GM21717 (cell line): Measurements from ENCODE around the gene NAV2.

Experiments
- ATAC-seq: cut with Tn5 transposase; IDR thresholded peaks from one replicate; pipeline ENCODE4 v1.9.1; 2021; ENCODE audit warnings: mild to moderate bottlenecking, moderate library complexity; ENCODE audit not compliant: unreplicated experiment

The NAV2 gene

GRCh38 chr11:19714387-19715363 lies 2.0 kb downstream of the NAV2 start:
- no peak for ATAC-seq

DNA sequence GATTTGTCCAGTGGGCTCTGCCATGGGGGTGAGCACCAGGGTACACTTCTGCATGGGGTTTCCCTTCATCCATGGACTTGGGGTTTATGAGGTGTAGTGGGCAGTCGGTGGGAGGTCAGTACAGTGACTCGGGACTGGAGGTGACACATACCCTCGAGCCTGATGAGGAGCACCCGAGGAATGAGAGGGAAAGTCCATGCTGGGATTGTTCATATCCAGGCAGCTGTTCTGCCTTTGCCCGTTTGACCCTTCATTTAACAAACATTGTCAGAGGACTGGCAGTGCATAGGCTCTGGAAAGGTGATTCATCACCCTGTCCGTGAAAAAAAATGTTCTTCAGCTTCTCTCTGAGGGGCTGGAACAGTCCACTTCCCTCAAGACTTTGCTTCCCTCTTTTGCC lies 2.7 kb downstream of the NAV2 start:
- no peak for ATAC-seq

GRCh38 chr11:19718051-19718450 lies 5.4 kb downstream of the NAV2 start:
- ATAC-seq, result no peak

GRCh38 chr11:19718951-19719350 lies 6.3 kb downstream of the NAV2 start:
- ATAC-seq, result no peak

DNA sequence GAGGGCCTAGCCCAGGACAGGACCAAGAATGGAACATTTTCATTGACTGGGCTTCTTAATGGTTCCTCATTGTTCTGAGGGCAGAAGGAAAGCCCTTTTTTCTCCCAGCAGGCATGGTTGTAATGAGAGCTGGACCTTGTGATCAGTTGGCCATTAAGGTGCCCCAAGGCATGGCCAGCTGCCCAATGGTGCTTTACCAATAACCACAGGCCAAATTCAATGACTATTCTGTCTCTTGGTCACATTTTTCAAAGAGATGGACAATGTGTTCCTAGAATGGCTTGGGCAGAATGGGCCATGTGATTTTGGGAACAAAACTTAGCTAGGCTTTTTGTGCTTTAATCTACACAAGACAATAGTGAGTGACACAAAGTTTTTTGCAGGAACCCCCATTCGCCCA lies 7.3 kb downstream of the NAV2 start:
- ATAC-seq, result no peak

GRCh38 chr11:19721176-19721575 lies 8.5 kb downstream of the NAV2 start:
- ATAC-seq, result no peak

DNA sequence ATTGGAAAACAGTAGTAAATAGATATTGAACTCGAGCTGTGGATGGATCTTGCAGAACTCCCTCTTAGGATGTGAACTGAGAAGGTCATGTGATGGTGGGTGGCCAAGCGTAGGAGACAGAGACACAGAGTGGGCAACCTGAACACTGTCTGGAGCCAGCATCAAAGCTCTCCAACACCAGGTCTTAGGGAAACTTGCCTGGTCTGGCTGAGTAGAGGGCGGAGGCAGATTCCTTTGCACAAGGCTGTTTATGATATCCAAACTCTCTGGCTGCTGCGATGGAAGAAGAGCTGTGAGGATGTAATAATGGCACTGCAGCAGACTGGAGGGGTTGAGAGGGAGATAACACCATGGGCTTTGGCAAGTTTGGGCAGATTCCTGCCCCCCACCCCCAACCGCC lies 10.1 kb downstream of the NAV2 start:
- ATAC-seq, result no peak

DNA sequence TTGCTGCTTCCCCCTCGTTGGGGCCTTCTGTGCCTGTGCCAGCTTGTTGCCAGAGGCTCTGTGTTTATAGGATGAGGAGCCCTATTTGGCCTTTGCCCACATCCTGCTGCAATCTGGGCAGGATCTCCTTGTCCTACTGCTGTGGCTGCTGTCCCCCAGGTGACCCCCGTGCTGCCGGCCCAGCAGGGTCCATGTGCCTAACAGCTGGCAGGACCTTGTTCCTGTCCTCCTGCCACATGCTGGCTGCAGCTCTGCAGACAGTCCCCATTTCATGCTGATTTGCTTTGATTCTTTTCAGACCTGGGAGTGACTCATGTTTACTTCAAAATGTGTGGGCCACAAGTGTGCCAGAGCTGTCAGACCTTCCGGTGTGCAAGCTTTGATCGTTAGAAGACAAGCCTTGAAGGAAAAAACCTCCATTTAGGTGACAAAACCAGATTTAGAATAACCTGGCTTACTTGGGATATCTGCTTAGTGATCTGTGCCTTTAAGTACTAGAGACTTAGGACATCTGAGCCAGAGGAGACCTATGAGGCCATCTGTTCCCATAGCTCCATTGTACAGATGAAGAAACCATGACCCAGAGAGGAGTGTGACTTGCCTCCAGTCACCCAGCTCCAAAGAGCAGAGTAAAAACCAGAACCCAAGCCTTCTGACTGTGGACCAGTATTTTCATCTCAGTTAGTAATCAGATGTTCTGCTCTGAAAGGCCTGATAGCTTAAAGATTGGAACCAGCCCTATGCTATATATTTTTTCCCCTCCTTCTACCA lies 11.1 kb downstream of the NAV2 start:
- ATAC-seq, result no peak

DNA sequence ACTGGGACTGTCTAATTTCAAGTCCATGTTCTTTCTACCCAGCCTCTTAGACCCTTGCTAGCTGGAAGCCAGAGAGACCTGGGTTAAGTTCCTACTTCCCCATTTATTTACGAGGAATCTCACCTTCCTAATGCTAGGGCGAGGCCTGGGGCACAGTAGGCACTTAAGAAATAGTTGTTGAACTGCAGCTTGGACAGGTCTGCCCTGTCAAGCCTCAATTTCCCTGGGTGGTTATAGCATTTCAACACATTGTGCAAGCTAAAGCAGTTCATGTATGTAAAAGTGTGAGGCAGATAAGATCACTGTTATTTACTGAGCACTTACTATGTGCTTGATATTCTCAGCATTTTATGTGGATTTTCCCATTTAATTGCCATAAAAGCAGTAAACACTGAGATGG lies 12.1 kb downstream of the NAV2 start:
- ATAC-seq, result no peak

GRCh38 chr11:19725379-19726079 lies 12.9 kb downstream of the NAV2 start:
- ATAC-seq, result no peak

DNA sequence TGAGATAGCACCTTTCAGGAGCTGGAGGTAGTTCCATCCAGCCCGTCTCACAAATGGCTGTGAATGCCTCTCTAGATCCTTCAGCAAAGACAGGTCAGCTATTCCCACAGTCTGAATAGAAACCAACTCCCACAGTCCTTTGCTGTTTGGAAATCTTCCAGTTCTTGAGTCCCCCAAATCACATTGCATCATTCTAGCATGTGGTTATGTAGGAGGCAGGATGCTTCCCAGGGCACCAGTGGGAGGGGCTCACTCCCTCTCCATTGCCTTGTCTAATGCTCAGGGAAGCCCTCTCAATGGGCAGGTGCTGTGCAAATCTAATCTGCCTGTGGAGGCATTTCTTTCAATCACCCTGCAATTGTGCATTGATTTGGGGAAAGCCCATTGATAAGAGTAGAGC lies 14.6 kb downstream of the NAV2 start:
- no peak for ATAC-seq

GRCh38 chr11:19728436-19728835 lies 15.8 kb downstream of the NAV2 start:
- ATAC-seq, result no peak

DNA sequence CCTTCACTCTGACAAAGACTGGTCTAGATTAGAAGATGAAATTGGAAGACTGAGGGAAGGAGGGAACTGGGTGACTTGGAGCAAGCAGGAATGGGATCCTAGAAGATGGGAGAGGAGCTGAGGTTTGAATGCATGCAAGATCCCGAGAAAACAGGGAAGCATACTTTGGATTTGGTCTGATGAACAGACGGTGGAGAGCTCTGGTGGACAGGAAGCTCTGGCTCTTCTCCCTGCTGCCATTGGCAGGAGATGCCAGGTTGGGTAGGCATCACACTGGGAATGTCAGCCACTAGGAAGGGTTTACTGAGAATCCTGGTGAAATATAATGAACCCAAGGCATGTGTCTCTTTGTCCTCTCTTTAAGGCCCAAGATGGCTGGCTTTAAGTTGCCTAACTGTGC lies 16.5 kb downstream of the NAV2 start:
- no peak for ATAC-seq

DNA sequence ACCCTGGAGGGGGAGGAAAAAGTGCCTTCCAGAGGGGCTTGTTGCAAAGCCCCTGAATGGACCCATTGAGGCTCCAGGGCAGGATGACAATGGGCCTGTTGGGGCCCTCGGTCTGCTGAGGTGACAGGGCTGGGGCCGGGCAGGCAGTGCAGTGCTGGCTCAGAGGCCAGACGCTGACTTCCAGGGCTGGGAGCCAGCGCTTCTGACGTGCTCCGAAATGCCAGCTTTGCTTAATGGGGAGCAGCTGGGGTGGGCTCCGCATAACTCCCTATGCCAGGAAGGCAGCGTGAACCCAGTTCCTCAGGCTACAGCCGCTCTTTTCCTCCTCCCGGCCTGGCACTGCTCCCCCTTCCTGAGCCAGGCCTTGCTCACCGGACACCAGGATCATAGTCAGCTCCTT lies 17.7 kb downstream of the NAV2 start:
- no peak for ATAC-seq

DNA sequence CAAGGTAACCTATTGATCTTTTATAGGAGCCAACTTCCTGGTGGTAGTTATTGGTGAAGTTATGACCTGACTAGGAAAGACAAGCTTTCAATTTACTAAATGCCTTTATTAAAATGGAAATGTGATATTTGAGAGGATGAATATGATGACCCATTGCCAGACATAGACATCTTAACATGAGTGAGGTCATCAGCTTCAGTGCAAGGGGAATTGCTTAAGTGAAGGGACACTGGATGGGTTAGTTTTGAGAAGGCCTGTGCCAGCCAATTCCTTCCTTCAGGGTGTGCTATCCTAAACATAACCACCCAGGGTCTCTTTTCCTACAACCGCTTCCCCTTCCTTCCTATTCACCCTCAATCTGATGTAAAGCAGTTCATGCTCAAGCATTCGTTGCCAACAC lies 21.5 kb downstream of the NAV2 start:
- no peak for ATAC-seq

DNA sequence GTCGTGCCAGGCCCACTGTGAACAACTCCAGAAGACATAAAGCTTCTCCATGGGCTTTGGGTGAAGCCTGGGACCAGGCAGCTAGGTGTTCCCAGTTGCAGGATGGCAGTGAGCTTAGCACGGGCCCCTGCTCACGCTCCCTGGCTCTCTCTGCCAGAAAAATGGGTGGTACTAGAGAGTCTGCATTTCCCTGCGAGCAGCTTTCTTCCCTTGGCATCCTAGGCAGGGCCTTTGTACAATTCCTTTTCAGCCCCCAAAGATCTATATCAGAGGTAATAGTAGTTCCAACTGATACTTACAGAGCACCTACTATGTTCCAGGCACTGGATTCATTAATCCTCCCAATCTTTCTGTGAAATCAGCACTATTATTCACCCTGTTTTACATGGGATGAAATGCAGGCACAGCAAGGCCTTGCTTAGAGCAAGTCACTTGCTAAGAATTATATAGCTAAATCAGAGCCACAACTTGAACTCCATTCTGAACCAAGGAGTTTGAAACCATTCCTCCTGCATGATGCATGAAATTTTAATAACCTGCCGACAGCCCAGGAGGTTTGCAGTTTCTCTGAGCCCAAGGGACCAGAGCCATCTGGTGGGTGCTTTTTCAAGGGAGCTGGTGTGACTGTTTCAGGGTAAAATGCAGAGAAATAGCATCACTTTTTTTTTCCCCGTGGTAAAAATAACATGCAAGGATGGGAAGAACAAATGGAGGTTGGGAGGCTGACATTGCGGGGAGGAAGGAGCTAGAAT lies 22.7 kb downstream of the NAV2 start:
- ATAC-seq, result no peak

- ATAC-seq, result no peak
Observed at GRCh38 chr11:19735909-19736498, 23.4 kb downstream of the NAV2 start.

DNA sequence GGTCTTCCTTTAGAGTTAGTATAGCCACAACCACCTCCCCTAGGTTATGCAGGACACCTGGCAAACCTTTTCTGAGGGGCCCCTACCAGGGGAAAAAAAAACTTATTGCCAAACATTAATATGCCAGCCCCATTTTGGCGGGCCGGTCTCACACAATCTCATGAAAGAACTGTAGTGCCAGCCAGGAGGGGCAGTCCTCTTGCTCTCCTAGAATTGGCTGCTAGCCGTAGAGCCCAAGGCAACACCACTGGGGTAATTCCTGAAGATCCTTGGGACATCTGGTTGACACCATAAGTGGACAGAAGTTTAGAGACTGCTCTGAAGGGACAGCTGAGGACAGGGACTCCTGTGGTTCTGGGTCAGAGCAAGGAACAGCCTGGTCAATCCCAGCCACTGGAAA lies 24.2 kb downstream of the NAV2 start:
- no peak for ATAC-seq

DNA sequence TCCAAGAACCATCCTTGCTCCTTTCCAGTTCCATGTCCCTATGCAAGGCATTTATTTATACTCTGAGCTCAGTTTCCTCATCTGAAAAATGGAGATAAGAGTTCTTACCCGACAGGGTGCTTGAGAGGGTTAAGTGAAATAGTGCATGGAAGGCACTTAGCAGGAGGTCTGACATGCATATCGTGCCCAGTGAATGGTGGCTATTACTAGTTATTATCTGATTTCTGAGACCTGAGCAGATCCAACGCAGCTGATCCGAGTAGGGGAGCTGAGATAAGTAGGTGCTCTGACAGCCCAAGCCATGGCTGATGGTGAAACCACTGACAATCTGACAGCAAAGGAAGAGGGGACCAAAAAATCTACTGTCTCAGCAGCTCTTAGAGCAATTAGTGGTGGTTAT lies 24.9 kb downstream of the NAV2 start:
- no peak for ATAC-seq

DNA sequence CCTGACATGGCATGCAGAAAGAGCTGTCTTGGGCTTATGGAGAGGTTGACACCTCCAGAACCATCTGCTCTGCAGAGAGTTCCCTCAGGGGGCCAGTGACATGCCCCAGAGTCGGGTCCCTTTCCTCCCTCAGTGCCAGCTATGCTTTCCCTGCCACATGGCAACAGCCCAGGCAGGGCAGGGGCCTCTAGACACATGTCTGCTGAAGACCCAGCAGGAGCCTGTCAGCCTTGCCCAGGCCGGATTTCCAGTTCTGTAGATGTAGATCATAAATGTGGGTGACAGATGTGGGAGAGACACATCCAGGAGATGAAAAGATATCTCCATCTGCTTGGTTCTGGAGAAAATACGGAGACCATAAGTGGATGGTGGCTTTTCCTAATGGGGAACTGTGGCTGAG lies 25.5 kb downstream of the NAV2 start:
- no peak for ATAC-seq
